ENCODE results near the gene ZC3H12C.

Gene ZC3H12C

GRCh38 chr11:110147962-110148709 lies 54.9 kb downstream of the ZC3H12C start:
- in situ Hi-C loops (cut with HindIII; ENCODE audit: low sequenced_read_pairs) = no loop called here

DNA sequence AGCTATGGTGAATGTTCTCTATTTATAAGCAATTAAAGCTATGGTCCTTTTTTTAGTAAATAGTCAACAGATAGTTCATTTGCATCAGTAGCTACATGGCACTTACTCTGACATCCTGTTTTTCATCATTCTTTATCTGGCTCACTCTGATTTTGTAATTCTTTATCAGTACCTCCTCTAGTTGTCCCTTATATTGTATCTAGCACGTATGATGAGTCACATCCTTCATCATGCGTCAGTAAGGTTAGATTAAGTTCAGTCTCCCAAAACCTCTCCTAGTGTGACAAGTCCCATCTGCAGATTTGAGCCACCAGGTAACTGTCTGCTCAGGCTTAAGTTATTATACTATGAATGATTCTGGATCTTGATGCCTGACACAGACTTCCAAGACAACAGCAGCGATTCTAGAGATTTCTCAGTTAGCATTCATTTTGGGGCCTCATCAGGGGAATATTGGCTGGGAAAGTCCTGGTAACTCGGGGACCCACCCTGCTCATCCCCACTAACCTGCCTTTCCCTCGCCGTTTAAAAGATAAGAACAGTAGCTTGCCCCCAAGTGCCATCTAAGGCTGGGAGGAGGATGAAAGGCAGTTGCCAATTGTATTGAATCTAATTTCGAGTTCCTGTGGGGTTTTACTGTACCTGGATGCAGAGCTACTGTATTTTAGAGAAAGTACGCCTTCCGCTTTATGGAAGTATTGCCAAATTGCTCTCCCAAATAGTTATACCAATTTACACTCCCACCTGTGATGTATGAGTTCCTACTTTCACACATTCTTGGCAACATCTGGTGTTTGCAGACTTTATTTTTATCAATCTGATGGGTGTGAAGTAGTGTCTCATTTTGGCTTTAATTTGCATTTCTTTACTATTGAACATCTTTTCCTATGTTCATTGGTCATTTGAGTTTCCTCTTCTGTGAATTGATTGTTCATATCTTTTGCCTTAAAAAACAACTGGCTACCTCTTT lies 55.9 kb downstream of the ZC3H12C start:
- in situ Hi-C loops (cut with HindIII; ENCODE audit: low sequenced_read_pairs) = no loop called here

- in situ Hi-C loops (cut with HindIII; ENCODE audit: low sequenced_read_pairs) = no loop called here
Measured at GRCh38 chr11:110152199-110152598, 59.0 kb downstream of the ZC3H12C start.

- in situ Hi-C loops (cut with HindIII; ENCODE audit: low sequenced_read_pairs) = no loop called here
Measured at GRCh38 chr11:110153474-110153873, 60.3 kb downstream of the ZC3H12C start.

DNA sequence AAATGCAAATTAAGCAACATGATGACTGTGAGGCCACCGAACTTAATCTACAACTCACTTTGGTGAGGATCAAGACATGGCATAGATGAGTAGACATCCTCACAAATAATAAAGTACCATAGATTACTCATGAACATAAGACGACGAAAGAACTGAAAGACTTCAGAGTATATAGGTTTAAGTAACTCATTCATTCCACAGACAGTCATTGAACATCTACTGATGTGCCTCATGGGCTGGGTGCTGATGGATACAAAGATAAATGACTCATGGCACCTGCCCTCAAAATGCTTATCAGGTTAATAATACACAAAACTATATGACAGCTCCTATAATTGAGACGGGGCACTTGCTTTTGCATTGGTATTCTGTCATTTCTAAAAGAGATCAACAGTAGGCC lies 63.3 kb downstream of the ZC3H12C start:
- in situ Hi-C loops (cut with HindIII; ENCODE audit: low sequenced_read_pairs) = no loop called here

- in situ Hi-C loops (cut with HindIII; ENCODE audit: low sequenced_read_pairs) = no loop called here
Measured at GRCh38 chr11:110158317-110159200, 65.4 kb downstream of the ZC3H12C start.

DNA sequence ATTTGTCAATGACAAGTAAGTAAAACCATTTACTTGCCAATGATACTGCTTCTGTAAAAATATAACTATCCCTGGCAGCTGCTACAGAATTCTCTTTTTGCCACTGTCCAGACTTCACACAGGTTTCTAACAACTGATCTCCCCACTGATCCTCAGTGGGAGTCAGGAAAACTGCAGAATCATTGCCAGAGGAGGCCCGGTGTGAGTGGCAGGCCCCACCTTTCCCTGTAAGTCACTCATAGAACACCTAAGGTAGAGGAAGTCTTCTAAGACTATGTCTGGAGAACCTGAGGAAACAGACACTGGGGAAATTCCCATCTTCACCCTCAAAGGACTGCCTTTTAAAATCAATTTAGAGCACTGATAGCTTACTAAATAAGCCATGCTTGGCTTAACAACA lies 66.3 kb downstream of the ZC3H12C start:
- in situ Hi-C loops (cut with HindIII; ENCODE audit: low sequenced_read_pairs) = no loop called here

DNA sequence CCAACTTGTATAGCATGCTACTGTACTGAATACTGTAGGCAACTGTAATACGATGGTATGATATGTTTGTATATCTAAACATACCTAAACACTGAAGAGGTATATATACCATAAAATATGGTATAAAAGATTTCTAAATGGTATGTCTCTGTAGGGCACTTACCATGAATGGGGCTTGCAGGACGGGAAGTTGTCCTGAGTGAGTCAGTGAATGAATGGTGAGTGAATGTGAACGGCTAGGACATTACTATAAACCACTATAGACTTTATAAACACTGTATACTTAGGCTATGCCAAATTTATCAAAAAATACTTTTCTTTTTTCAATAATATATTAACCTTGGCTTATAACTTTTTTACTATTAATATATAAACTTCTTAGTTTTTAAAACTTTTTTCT lies 66.8 kb downstream of the ZC3H12C start:
- in situ Hi-C loops (cut with HindIII; ENCODE audit: low sequenced_read_pairs) = no loop called here

DNA sequence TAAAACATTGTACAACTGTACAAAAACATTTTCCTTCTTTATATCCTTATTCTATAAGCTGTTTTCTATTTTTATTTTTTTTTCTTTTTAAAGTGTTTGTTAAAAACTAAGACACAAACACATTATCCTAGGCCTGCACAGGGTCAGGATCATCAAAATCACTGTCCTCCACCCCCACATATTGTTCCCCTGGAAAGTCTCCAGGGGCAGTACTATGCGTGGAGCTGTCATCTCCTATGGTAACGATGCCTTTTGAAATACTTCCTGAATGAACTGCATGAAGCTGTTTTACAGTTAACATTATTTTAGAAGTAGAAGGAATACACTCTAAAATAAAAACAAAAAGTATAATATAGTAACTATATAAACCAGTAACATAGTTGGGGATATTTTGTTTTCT lies 67.2 kb downstream of the ZC3H12C start:
- in situ Hi-C loops (cut with HindIII; ENCODE audit: low sequenced_read_pairs) = no loop called here

GRCh38 chr11:110161061-110161460 lies 67.9 kb downstream of the ZC3H12C start:
- in situ Hi-C loops (cut with HindIII; ENCODE audit: low sequenced_read_pairs) = no loop called here

DNA sequence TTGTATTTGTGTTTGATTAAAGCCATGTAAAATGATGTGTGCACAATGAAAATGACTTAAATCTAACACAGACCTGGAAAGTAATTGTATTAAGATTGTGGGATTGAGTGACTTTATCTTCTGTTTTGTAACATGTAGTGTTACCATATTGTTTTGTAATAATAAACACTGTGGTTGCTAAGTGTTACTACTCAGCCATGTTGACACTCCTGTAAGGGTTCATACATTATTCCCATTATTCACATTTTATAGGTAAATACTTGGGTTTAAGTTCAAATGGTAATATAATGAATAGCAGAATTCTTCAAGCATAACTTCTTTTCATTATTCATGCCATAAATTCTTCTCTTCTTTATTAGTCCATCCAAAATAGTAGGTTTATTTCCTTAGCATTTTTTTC lies 69.0 kb downstream of the ZC3H12C start:
- in situ Hi-C loops (cut with HindIII; ENCODE audit: low sequenced_read_pairs) = no loop called here

DNA sequence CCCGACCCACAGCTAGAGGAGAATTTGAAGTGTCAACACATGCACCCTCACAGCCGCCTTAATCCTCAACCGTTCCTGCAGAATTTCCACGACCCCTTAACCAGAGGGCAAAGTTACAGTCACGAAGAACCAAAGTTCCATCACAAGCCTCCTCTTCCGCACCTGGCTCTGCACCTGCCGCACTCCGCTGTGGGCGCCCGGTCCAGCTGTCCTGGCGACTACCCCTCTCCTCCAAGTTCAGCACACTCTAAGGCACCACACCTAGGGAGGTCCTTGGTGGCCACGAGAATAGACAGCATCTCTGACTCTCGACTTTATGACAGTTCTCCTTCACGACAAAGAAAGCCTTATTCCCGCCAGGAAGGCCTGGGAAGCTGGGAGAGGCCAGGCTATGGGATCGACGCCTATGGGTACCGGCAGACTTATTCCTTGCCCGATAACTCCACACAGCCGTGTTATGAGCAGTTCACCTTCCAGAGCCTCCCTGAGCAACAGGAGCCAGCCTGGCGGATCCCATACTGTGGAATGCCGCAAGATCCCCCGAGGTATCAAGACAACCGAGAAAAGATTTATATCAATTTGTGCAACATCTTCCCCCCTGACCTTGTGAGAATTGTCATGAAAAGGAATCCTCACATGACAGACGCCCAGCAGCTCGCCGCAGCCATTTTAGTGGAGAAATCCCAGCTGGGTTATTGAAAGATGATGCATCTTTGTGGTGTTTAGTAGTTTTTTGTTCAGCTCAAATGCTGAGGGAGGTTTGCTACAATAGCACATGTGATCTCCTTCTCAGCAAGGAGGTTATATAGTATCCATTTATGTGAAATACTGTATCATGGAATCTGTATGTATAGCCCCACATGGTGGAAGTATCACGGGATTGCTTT lies 72.1 kb downstream of the ZC3H12C start:
- in situ Hi-C loops (cut with HindIII; ENCODE audit: low sequenced_read_pairs) = no loop called here

DNA sequence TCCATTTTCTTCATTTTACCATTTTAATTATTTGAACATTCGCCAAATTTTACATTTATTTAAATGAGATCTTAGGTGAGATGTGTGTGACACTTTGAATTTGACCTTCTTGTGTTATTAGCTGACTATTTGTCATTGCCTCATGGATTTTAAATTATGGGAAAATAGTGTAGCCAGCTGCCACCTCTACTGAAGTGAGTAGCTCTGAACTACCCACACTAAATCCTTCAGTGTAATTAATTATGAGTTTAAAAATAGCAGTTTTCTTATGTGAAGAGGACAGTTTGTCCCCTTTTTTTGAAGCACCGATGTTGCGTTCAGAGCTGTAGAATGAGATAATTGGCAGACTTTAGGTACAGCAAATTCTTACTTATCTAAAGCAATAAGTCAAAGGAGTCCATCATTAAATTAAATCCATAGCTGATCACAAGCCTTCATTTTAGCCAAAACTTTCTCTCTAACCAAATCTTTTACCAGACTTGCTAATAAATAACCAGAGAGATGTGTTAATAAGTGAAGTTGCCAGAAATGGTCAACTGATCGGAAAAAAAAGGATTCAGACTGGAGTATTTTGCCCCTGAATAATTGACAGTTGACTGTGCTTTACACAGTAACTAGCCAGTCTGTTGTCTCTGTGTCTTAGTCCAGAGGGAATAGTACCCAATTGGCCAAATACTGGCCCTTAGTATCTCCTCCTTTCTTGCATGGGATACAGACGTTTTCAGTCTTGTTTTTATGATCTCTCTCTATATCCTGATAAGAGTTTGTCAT lies 75.0 kb downstream of the ZC3H12C start:
- in situ Hi-C loops (cut with HindIII; ENCODE audit: low sequenced_read_pairs) = no loop called here

- in situ Hi-C loops (cut with HindIII; ENCODE audit: low sequenced_read_pairs) = no loop called here
Measured at GRCh38 chr11:110169738-110170137, 76.5 kb downstream of the ZC3H12C start.

- in situ Hi-C loops (cut with HindIII; ENCODE audit: low sequenced_read_pairs) = no loop called here
Measured at GRCh38 chr11:110172468-110173065, 79.4 kb downstream of the ZC3H12C start.

- in situ Hi-C loops (cut with HindIII; ENCODE audit: low sequenced_read_pairs) = no loop called here
Measured at GRCh38 chr11:110173811-110174644, 80.8 kb downstream of the ZC3H12C start.

DNA sequence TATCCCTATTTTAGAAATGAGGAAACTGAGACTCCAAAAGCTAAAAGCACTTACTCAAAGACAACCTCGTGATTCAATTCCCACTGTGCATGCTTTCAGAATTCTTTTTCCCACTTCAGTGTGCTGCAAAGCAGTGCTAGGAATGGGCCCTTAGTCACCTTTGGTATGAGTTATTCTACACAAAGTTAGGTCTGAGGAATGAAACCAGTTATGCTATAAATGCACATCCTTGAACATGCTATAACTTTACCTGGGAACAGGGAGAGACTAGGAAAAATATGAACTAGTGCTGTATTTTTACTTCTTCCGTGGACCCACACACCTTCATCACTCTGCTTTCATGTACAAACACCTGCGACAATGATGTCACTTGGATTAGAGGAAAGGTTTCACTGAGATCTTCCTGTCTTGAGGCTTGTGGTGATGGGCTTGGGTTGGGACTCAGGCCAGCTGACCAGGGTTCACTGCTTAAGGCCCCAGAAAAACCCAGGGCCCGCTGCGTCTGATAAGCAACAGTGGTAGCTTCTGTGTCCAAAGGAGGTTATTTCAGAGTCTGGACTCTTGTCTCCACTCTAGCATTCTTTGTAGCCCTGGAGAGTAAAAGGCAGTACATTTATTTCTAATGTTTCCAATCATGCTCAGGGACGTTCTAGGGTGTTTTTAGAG lies 81.6 kb downstream of the ZC3H12C start:
- in situ Hi-C loops (cut with HindIII; ENCODE audit: low sequenced_read_pairs) = no loop called here

Measured in DLD1 (cell line).